HG03558 (cell line): Measurements from ENCODE around the gene CBARP.

Source experiments
- ATAC-seq: cut with Tn5 transposase; IDR thresholded peaks from one replicate; pipeline ENCODE4 v1.9.1; 2021; ENCODE audit warnings: moderate number of reproducible peaks; ENCODE audit not compliant: unreplicated experiment; ENCODE audit errors: extremely low read depth

The CBARP gene

GRCh38 chr19:1237754-1238368 is at the start of gene CBARP:
Gene CBARP (minus strand): TSS chr19:1238005. CDS start chr19:1236100, 1,905 bp downstream.
- no peak for ATAC-seq

GRCh38 chr19:1286487-1287353 is 48.9 kb upstream of the CBARP start:
- no peak for ATAC-seq

GRCh38 chr19:1285737-1286360 is 48.0 kb upstream of the CBARP start, which contains the start of gene EFNA2:
Gene EFNA2 (plus strand): TSS chr19:1285873. CDS start chr19:1286169, 296 bp downstream.
- no peak for ATAC-seq

GRCh38 chr19:1284979-1285736 is 47.4 kb upstream of the CBARP start:
- no peak for ATAC-seq

- no peak for ATAC-seq
Observed at GRCh38 chr19:1284293-1284978, 46.6 kb upstream of the CBARP start.

DNA sequence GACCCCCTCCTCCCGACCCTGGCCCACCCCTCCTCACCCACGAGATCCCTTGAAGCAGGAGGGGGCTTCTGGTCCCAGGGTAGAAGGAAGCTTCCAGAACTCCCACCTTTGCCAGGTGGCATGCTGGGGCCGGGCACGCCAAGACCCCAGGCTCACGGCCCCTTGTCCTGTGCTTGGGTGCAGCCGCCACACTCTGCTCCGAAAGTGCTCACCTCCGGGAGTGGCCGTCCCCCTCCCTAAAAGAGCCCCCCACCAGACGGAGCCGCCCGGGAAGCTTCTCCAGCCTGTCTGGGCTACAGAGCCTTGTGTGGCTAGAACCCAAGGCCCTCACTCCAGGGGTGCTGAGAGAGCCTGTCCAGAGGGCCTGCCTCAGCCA is 46.1 kb upstream of the CBARP start:
- ATAC-seq = no peak

DNA sequence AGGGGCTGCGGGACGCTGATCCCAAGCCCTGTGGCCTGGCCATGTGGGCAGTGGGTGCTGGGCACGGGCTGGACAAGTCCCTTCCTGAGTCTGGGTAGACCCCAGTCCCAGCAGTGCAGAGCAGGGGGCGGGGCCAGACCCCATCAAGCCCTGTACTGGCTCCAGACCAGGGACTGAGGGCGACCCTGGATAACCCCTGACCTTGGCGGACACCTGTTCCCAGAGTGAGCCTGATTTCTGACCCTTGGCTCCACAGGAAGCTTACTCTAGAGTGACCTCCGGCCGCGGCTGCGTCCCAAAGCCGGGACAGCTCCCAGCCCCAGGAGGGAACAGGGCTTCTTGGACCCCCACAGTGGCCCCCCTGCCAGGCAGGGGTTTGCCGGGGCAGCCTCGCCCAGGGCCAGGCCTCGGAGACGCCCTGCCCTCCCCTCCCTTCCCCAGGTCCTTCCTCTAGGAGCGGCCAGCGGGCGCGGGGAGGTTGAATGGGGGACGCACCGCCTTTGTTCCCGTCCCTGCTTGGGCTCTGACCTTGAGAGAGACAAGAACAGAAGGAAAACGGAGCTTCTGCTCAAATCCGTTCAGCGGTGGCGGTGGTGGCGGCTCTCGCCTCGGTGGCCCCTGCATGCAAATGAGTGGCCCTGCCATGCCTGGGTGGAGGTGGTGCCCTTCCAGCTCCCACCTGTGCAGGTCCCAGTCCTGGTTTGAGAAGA is 45.6 kb upstream of the CBARP start:
- no peak for ATAC-seq

DNA sequence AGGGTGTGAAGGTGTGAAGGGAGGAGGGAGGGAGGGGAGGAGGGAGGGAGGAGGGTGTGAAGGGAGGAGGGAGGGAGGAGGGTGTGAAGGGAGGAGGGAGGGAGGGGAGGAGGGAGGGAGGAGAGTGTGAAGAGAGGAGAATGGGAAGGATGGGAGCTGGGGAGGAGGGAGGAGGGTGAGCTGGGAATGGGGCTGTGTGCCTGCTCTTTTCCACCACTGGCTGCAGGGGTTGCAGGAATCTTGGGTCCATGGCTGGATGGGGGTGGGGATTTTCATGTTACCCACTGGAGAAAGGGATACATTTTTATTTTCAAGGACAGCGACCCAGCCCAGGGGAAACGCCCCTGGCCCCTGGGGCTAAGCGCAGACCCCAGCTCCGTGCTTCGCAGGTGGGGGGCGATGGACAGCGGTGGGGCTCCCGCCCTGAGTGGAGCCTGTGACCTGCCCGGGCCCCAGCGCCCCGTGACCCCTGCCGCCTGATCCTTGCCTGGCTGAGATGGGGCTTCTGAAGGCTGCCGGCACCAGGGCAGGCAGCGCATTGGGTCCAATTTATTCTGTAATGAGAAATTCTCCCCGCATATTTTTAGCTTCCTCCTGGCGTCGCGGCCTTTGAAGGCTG is 44.9 kb upstream of the CBARP start:
- no peak for ATAC-seq

DNA sequence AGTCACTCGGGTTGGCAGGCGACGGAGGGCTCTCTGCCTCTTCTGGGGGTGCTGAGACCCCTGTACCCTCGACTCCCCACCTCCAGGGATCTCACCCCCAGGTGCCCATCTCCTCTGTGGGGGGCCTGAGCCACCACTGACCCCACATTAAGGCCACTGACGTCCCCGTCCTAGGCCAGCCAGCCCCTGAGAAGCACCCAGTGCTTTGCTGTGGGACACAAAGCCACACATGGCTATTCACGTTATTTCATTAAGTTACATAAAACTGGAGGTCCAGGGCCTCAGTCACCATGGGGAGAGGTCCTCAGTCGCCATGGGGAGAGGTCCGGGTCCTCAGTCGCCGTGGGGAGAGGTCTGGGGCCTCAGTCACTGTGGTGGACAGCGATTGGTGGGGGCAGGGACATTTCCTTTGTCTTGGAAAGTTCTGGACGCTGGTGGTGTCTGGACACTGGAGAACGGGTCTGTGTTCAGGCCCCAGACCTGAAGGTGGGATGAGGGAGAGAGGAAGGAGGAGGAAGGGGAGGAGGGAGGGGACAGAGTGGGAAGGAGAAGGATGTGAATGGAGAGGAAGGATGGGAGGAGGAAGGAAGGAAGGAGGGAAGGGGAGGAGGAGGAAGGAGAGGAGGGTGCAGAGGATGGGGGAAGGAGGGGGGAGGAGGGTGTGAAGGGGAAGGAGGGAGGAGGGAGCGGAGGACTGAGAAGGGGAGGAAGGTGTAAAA is 43.9 kb upstream of the CBARP start:
- ATAC-seq = no peak

DNA sequence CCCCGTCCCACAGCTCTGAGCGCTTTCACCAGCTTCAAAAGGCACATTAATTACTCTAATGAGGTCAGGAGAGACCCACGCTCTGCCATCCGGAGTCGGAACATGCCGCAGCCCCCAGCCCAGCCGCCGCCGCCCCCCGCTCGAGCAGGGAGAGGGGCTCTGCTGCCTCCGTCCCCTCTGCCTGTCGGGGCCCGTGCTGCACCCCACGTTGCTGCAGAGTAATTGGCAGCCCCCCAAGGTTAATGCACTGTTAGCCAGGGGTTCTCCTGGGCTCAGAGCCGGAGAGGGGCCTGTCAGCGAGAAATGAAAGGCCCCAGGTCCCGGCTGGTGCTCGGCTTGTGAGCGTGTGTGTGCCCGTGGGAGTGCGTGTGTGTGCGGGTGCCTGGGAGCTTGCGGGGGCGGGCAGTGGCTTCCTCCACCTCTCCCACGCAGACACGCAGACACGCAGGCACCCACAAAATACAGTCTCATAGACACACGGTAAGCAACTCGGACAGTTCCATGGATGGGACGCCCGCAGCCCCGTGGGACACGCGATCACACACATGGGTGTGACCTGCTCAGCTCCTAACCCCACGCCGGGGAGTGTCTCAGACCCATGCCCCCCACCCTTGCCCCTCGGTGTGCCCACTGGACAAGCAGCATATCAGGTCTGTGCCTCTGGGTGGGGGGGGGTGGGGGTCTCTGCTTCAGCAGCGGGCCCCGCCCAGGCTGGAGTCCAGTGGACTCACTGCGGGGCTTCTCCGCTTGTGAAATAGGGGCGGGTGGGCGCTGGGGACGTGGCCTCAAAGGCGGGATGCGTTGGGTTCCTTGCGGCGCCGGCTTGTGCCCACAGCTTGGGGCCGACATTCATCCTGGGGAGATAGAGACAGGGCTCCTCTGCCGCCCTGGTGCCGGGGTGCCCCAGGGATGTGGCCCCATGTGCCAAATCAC is 43.1 kb upstream of the CBARP start:
- ATAC-seq = no peak

- ATAC-seq = no peak
Observed at GRCh38 chr19:1279782-1280341, 42.1 kb upstream of the CBARP start.

DNA sequence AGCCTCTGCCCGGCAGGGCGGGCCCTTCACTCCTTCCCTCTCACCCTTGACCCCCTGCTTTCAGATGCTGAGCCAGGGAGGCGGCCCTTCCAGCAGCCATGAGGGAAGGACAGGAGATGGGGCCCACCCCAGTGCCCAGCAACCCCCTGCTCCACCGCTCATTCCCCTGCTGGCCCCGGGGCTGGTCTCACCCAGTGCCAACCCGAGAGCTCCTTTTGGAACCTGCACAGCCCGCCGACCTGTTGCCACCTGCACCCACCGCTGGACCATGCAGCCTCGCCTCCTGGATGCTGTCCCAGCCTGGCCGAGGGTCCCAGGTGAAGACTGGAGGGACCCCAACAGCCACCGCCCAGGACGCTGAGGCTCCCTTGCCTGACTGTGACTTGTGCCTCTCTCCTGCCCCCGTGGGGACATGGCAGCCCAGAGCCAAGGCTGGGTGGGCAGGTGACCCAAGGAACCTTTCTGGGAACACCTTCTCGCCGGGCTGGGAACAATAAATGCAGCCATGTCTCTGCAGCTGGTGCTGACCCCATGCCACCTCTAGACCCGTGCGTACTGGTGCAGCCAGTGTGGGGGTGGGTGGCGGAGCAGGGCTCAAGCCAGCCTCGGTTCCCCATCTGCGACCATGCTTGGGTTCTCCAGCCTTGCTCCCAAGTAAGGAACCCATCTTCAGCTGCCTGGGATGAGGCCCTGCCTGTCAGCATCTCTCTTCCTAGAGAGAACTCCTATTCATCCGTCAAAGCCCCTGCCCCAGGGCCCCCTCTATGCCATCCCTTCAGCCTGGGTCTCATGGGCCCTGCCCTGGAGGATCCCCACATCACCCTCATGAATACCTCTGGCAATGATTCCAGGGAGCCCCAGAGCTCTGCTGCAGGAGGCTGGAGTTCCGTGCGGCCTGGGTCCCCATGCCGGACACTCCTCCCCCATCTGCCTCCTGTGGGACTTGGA is 41.2 kb upstream of the CBARP start:
- no peak for ATAC-seq

DNA sequence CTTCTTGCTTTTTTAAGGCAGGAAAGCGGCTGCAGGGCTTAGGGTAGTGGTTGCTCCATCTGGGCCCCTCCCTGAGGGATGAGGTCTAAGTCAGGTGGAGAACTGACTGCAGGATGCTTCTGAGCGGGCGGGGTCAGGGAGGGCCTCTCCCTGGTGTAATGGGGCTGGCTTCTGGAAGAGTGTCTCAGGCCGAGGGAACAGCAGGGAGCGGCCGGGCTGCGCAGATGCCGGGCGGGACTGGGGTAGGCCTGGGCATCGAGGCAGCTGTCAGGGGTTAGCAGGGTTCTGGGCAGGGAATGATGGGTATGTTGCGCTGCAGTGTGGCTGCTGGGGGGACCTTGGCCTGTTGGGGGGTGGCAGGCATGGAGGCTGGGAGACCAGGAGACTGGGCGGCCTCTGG is 40.3 kb upstream of the CBARP start:
- no peak for ATAC-seq

- no peak for ATAC-seq
Observed at GRCh38 chr19:1277061-1277460, 39.3 kb upstream of the CBARP start.

DNA sequence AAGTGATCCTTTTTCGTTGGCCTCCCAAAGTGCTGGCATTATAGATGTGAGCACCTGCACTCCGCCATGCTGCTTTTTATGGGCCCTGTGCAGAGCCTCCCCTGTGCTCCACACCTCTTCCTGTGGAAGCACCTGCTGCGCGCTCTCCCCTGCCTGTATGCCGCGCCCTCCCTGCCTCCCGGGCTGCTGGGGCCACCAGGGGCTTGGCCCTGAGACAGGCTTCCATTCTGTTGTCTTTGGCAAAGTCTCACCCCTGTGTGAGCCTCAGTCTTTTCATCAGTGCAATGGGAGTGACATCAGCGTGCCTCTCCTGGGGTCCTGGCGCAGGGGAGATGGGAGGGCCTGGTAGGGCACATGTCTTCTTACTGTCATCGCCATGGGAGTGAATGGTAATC is 38.8 kb upstream of the CBARP start:
- ATAC-seq = no peak
